AG08396 (cell line): ENCODE results near the gene TRUB1.

Experiments used
- DNase-seq: peaks from one replicate; pipeline ENCODE4 v3.0.0; 2012; ENCODE audit warnings: low spot score, mixed read lengths

Gene TRUB1

DNA sequence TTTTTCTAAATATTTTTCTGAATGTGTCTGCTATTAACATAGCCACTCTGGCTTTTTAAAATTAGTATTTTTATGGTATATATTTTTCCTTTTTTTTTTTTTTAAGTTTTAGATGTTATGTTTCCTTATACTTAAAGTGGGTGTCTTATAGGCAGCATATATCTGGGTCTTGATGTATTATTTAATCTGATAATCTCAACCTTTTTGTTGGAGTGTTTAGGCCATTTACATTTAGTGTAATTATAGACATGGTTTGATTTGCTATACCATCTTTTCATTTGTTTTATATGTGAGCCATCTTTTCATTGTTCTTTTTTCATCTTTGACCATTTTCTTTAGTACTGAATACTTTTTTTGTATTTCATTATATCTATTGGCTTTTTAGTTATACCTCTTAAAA, 45.0 kb downstream of the TRUB1 start:
- no peak for DNase-seq

DNA sequence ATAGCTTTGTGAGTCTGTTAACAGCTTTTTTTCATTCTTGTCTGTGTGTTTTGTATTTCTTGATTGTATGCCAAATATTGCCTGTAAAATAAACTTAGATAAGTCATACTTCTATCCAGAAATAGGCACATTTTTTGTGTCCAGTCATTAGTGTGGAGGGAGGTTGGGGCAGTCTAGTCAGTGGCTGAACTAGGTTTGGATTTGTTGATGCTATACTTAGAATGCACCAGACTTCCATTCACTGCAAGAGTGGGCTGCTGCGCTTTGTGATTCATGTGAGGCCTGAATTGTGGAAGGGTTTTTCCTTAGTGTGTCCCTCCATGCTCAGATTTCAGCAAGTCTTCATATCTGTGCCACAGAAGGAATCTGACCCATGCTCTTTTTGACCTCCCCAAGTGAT, 50.0 kb downstream of the TRUB1 start:
- DNase-seq: peak; percentile 52

DNA sequence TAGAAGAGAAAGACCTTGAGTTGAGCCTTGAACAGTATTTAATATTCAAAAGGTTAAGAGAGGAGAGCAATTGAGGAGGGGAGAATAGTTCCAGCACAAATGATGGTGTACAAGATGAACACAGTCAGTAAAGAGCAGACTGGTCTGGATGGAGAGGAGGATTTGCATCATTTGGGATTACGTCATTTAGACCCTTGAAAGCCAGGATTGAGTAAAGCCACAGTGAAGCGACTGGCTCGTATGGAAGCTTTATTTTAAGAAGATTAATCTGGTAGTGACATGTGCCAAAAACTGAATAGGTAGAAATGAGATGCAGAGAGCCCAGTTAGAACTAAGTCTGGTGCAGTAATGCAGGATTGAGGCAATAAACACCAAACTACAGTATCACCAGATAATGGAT, 52.6 kb downstream of the TRUB1 start:
- no peak for DNase-seq

DNA sequence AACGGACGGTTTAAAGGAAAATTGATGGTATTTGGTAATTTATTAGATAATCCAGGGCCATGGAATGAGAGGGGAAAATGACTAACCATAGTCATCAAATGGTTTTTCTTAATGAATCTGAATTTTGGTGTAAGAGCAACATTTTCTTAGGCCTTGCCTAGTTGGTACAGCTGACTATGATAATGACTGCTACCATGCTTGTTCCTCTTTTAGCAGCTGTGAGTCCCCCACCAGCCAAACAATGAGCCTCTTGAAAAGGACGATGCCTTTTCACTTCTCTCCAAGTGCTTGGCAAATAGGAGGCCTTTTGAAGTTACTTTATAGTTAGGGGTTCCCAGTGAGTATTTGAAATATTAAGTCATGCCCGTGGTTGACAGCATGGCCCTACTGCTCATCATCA, 53.0 kb downstream of the TRUB1 start:
- DNase-seq: no peak

DNA sequence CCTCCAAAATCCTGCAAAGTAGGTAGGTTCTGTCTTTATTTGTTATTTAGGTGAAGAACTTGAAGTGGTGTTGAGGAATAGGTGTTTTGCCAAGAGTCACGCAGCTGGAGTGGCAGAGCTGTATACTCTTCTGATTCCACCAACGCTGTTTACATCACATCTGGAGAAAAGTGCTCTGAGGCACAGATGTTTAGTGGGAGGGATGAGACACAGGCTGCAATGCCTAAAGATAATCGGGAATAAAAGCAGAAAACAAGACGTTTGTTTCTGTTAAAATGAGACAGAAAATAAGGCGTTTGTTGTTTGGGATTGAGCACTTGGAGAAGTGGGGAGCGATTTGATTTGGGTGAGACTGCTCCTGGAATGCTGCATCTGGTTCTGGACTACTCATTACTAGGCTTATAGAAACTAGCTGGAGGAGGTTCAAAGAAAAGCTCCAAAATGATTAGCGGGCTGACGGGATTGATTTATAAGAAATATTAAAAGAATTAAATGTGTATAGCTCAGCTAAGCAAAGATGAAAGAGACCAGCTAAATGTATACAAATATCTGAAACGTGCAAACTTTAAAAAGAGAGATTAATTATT, 54.3 kb downstream of the TRUB1 start:
- no peak for DNase-seq

DNA sequence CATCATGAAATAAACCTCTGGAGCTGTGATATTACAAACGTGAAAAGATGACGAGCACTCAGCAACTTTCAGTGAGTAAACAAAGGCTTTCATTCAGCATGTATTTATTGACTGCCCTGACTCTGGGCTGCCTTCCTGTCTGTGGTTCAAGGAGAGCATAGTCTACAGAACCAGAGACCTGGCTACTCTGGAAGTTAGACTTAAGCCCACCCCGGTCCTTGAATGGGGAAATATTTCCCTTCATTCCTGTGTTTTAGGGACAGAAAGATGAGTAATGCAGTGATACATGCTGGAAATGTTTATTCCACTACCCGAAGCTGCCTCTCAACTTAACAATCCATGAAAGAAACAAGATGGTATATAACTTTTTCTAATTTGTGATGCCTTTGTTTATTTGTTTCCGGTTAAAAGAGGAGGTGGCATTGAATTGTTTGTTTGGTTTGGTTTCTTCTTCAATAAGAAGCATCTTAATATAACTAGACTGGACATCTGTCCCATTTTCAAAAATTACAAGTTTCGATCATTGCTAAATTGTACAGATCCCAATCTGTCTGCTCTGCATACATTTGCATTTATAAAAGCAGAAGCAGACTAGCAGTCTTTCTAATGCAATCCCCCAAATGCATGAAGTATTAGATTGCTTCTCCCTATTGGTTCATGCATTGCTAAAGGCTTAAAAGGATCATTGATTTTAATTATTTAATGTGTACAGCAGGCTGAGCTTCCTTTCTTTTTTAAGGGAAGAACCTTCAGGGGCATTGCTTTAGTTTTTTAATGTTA, 57.7 kb downstream of the TRUB1 start:
- DNase-seq: peak; percentile 14

DNA sequence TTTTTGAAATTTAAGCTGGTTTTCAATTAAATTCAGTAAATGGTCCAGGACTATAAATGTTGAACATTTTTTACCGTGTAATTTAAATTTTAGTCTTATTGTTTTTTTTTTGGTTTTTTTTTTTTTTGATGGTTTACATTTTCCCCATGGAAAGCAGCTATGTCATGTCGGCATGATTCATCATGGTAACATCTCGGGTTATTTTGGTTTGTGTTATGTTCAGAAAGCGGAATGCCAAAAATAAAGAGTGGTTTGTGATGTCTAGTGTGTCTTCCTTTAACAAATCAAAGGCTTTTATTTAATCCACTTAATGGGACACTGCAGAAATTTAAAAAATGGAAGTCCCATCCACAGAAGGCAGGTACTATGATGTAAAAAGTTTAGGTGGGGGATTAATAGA, 58.5 kb downstream of the TRUB1 start:
- DNase-seq: peak; percentile 20

DNA sequence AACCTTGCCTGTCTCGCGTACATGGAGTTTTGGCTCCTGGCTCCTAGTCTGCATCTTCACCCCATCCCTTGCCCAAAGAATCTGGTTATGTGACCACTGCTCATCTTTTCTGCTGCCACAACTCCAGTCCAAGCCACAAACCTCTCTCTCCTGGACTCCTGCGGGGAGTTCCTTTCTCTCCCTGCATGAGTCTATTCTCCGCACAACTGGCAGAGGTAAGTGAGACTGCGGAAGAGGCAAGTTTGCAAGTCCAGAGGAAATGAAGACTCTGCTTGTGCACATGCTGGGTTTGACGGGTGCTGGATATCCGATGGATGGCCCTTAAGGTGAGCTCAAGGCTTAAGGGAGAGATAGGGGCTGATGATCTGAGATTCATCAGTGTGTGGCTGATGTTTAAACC, 61.0 kb downstream of the TRUB1 start:
- DNase-seq: no peak

DNA sequence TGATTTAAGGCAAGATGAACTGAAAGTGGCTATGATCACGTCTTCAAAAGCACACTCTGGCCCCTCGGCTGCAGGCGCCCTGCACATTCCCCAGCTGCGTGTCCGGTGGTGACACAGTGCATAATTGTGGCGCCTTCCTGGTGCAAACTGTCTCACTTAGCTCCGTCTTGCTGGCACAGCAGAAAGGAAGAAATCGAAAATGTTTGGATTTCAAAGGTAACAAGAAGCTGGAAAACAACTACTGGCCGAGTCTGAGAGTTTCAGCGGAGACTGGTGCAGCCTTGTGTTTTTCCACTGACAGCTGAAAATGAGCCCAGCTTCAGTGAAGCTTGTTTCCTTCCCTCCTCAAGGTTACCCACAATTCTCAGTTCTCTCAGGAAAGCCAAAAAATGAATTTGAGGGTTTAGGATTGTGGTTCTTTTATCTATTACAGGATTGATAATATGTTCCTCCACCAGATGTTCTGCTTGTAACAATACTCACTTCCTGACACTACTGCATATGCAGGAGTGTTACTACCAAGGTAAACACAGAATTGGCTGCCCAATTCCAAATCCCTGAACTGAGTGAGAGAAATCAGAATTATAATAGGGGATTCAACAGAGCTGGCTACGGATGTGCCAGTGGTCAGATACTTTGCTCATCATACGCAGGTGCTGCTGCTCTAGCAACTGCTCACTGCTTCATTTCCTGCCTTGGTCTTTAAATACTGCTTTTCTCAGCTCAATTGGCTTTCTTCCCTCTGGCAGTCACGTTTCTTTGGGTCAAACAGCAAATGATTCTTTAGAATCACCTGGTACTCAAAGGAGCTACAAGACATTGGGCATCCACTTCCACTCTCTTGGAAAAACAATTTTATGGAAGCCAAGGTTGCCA, 63.7 kb downstream of the TRUB1 start:
- peak; percentile 21 for DNase-seq

DNA sequence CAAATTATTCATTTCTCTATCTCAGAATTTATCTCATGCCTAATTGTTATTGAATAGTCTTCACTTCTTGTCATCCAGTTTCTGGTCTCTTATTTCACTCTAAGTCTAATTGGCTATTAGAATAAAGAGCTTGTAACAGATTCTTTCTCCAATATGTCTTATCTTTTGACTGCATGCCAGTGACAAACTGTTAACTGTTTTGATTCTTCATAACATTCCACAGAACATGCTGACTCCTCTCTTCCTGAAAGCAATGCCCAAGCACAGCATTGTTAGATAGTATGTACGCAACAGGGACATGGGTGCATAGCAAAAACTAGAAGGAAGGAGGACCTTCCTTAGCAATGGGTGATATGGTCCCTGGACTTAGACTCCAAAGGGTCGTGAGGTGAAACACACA, 65.4 kb downstream of the TRUB1 start:
- no peak for DNase-seq

DNA sequence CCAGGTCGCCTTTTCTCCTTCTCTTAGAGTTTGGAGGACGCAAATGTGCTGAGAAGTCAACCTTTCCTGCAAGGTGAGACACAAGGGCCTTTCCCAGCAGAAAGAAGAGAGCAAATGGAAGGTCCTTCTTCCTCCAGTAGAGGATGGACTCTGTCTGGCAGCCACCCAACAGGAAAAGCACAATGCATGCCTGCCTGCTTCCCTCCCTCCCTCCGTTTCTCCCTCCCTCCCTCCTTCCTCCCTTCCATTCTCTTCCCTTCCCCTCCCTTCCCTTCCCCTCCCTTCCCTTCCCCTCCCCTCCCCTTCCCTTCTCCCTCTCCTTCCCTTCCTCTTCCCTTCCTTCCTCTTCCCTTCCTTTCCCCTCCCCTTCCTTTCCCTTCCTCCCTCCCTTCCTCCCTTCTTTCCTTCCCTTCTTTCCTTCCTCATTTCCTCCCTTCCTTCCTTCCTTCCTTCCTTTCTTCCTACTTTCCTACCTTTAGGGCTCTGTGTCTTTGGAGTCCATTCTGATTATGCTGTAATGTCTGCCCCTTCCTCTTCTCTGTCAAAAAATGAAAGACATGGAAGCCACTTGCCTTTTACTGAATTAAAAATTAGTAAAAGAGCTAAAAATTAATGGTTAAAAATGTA, 66.4 kb downstream of the TRUB1 start:
- no peak for DNase-seq

DNA sequence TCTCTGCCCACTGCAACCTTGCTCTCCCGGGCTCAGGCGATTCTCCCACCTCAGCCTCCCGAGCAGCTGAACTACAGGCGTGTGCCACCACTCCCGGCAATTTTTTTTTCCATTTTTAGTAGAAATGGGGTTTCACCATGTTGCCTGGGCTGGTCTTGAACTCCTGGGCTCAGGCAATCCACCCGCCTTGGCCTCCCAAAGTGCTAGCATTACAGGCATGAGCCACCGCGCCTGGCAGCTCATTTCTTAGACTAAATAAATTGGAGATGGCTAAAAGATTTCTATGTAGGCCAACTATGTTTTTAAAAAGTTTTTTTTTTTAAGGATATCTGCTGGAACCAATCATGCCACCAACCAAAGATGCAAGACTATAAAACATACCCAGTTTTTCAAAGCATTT, 67.8 kb downstream of the TRUB1 start:
- DNase-seq: no peak

DNA sequence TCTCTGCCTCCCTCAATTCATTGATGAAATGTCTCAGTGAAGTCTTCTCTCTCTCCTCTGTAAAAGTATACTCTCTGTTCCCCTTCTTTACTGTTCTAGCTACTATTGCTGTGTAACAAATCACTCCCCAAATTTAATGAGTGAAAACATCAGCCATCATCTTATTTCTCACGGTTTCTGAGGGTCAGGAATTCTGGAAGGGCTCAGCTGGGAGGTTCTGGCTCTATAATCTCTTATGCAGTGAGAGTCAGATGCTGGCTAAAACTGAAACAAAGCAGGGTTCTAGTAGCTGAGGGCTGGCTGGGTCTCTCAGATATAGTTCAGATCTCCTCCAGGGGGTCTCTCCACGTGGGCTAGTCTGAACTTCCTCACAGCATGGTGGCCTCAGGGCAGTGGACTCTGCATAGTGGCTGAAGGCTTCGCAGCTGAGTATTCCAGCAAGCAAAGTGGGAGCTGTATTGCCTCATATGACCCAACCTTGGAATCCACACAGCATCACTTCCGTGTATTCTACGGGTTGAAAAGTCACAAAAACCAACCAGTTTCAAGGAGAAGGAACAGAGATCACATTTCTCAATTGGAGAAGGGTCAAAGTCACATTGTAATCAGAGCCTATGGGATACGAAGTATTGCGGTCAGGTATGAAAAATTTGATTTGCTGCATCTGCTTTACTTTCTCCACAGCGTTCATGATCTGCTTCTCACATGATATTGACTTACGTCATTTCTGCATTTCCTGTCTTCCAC, 80.4 kb downstream of the TRUB1 start:
- DNase-seq: no peak

DNA sequence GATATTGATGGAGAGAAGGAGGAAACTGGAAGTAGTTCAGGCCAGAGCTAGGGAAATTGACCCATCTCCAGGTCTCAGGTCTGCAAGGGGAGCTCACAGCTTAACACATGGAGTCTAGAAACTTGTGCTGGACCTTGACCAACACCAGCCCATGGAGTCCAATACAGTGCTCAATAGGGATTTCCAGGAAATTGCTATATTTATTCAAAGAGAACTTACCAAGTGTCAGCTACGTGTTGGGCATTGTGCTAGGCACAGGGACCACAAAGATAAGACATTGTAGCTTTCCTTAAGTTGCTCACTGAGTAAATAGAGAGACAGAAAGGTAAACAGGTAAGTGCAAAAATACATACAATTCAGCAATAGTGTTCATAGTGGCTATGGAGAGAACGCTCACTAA, 82.5 kb downstream of the TRUB1 start:
- DNase-seq: no peak

DNA sequence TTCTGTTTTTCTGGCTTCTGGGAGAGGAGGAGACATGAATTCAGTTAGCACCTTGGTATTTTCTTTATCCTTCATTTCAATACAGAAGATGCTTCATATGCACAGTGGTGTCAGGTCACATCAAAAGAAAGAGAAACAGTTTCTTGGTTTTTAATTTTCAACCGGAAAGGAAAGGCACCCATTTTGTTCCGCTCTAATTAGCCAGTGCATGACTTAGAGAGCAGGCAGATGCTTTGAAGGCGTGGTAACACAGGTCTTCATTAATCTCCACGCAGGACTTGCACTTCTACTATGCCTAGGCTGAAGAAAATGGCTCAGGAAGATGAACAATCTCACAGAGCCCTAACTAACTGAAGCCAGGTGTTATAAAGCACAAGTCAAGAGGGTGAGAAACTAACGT, 84.7 kb downstream of the TRUB1 start:
- no peak for DNase-seq

DNA sequence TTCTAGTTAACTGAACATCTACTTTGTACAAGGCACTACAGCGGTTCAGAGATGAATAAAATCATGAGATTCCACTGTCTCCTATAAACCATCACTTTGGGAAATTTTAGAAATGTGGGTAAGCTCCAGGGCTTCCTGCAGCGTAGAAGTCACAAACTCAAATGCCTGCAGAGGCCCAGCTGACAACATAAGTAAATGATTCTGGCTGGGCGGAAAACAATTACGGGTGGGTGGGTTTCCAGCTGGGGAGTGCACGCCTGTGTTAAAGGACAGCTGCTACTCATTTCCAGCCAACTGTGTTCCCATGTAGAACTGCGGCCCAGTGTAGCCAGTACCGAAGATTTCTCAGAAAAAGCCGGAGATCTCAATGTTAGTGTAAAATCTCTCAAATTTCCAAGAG, 85.7 kb downstream of the TRUB1 start:
- DNase-seq: no peak

DNA sequence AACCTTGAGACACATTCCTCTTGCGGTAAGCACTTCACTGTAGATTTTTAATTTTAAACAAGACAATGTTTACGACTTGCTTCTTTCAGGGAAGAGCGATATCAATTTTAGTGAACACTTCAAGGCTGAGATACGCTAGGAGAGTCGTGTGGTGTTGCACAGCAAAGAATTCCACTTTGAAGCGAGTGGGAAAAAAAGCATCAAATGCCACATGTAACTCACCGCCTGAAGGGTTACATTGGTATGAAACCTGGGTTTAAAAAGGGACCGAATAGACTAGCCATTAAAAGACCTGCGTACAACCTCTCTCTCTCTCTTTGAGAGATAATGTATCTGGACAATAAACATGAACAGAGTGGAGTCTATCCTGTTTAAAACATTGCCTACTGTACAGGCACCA, 86.4 kb downstream of the TRUB1 start:
- no peak for DNase-seq

DNA sequence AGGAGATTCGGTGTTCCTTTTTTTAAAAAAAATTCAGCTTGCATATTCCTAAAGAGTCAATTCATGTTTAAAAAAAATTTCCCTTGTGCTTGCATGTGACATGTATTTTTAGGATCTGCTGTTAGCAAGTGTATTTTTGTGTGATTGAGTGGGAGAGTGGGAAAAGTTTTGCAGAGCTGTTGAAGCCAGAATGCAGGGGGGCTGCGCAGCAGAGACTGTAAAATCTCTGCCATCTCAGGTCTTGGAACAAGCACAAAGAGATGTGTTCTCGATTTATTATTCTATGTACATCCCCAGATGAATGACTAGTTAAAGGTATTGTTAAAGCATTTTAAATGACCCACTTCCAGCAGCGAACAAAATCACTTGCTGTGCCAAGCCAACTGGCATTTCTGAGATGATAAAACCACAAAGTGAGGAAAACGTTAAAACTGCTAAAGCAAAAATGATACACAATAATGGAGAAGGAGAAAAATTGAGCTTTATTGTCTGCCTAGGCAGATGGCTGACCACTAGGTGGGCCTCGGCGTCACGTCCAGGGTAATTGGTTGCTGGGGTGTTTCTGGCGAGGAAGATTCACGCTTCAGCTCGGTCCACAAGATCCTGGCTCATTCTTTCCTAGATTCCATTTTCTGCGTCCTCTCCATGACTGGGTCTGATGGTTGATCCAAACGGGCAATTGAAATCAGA, 88.2 kb downstream of the TRUB1 start:
- no peak for DNase-seq

DNA sequence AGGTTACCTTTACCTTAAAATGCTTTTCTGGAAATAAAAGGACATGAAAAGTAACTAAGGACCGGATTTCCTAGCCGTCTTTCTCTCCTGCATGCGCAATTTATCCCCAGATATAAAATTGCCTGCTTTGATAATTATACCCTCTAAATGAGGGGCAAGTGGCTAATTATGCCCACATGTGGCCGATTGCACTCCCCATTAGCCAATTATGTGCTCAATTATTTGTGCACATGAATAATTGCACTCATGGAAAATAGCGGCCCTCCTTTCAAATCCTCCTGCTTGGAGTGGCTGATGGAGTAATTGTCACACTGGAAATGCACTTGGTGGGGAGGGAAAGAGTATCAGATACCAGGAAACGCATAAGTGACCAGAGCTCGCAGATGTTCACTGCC, 88.7 kb downstream of the TRUB1 start:
- no peak for DNase-seq
